GM21447 (cell line): Measurements from ENCODE around the gene GRB14.
"Not testable (repeated sequence)": the region's sequence is repeated elsewhere in the genome, so short reads cannot be mapped to it uniquely, and the experiment has no call there.

Experiments
- ATAC-seq: cut with Tn5 transposase; IDR thresholded peaks from one replicate; pipeline ENCODE4 v1.9.1; 2021; ENCODE audit not compliant: unreplicated experiment

Gene GRB14

DNA sequence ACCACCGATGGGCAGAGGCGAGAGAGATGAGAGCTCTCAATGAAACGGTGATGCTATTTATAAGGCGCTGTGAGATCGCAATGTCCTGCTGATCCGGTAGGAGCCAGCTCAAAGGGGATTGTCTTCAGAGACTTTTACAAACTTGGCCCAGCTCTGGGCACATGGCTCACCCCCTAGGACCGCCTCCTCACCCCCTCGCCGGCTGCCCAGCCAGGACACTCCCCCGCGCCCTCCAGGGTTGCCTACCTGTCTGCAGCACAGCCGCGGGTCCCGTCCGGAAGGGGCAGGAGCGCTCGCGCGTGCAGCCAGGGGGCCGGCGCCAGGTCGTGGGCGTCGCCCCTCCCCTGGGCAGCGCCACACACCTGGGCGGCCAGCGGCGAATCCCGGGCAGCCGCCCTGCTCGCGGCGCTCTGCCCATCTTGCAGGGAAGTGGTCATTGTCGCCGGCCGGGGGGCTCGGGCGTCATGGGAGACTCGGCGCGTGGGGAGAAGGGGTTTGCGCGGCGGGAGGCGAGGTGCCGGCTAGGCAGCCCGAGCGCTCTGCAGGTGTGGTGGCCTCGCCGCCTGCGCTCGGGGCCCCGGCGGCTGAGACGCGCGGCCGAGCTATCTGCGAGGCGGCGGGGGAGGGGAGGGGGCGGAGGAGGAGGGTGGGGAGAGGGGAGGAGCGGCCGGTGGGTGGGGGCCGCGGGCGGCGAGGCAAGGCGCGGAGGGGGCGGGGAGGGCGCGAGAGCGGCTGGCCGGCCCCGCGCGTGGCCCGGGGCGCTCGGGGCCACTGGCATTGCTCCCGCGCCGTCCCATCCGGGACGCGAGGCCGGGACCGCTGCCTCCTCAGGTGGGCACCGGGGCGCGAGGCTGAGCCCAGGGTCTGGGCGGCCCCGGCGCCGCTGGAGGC lies at the start of gene GRB14:
Gene GRB14 (minus strand): TSS at position 610 of the 891 bp plus-strand sequence. CDS start 173 bp downstream, at position 437.
- no peak for ATAC-seq

DNA sequence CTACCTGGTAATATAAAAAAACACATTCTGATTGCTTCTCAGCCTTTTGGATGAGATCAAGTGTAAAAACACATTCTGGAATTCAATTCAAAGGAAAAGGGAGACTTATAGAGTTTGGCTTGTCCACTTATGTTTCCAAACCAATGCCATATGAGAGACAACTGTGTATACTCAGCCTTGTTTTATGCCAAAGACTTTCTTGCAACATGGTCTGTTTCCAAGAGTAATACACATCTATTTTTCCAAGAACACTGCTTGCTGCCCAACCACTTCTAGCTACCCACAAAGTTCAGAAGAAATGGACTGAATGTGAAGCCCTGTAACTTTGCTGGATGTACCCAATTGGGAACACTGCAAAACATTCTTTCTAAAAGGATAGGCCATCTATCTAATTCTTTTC lies 48.0 kb upstream of the GRB14 start:
- no peak for ATAC-seq

DNA sequence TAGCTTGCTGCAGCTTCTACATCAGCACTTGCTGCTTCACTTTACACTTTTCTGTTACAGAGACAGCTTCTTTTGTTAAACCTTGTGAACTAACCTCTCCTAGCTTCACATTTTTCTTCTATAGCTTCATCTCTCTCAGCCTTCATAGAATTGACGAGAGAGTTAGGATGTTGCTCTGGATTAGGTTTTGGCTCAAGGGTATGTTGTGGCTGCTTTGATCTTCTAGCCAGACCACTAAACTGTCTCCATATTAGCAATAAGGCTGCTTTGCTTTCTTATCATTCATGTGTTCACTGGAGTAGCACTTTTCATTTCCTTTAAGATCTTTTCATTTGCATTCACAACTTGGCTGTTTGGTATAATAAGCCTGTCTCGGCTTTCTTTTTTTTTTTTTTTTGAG lies 46.3 kb upstream of the GRB14 start:
- no peak for ATAC-seq

DNA sequence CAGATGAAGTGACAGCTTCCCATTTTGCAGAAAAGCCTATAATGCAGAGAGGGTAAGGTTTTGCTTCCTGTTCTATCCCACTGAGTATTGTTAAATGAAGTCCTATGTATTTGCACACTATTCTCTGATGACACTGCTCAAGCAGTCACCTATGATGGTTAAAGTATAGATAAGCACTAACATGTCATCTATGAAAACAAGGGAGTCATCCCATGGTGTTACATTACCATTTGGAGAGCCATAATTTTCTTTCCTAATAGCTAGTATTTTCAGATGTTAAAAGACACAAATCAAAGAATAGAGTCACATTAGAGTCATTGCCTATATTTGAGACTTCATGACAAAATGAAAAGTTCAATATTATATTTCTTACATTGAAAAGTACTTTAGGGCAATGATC lies 42.8 kb upstream of the GRB14 start:
- no peak for ATAC-seq

DNA sequence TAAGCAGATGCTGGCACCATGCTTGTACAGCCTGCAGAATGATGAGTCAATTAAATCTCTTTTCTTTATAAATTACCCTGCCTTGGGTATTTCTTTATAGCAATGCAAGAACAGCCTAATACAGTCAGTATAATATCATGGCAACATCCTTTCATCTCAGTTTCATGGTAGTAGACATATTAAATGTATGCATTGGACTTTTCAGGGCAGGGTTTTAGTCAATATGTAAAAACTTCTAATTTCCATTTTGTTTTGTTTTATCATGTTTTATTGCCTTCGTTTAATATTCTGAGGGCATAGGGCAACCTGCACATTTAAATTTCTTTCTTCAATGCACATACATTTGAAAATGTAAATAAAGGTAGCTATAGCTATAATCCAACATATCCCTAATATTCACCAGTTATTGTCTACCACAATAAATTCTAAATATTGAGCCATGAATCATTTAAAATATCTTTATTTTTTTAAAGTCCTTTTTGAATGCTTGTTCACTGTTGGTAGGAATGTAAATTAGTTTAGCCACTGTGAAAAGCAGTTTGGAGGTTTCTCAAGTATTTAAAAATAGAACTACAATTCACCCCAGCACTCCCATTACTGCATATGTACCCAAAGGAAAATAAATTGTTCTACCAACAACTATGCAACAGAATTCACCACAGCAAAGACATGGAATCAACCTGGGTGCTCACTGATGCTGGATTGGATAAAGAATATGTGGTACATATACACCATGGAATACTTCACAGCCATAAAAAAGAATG lies 41.8 kb upstream of the GRB14 start:
- no peak for ATAC-seq

DNA sequence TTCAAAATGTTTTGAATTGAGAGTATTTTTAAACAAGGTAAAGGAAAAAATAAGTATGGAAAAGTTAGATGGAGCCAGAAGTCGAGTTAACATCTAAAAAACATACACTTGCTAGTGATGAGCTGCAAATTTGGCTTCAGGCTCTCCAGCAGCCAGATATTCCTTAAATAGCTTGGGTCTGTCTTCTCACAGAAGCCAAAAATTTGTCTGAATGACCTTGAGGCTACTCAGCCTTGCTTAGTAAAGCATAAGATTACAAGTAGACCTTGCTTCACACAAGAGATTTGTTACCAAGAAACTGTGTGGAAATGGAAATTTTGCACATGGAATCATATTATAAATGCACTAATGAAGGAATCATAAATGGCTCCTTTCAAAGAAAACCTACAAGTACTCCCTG lies 40.8 kb upstream of the GRB14 start:
- no peak for ATAC-seq

DNA sequence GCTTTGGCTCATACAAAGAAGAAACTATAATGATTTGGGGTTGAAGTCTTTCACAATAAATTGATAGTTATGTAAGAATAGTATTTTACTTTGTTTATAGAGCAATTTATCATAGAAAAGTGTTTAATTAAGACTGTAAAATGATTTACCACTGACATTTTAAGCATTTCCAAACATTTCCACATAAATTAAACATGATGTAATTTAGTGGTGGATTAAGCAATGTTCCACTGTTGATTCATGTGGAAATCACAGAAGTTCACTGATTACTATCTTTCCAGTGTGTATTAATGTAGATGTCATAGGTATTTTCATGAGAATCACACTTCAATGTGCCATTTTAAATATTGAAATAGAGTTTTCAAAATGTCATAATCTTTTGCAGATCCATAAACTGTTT lies 40.1 kb upstream of the GRB14 start:
- no peak for ATAC-seq

DNA sequence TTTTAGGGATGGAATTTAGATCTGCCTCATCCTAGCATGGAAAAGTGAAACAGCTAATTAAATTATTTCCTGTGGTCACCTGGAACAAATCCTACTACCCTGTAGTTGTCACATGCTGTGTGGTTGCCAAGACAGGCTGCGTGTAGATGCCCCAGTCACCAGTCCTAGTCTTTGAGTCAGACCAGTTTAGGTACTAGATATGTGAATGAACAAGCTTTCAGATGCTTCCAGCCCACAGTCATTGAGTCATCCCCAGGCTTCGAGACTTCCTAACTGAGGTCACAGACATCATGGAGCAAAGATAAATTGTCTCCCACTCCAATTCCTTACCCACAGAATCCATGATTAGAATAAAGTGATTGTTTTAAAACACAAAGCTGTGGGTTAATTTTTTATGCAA lies 35.8 kb upstream of the GRB14 start:
- no peak for ATAC-seq

DNA sequence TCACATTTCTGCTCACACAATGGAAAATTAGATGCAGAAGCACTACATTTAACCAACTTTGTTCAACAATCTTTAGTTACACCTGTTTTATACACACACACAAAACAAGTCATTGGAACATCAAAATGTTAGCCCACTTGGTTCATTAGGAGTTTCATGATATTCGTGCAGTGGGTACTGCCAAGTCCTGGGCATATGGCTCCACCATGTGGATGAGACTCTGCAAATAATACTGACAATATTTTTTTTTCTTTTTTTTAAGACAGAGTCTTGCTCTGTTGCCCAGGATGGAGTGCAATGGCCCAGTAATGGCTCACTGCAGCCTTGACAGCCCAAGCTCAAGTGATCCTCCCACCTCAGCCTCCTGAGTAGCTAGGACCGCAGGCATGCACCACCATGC lies 34.5 kb upstream of the GRB14 start:
- no peak for ATAC-seq

DNA sequence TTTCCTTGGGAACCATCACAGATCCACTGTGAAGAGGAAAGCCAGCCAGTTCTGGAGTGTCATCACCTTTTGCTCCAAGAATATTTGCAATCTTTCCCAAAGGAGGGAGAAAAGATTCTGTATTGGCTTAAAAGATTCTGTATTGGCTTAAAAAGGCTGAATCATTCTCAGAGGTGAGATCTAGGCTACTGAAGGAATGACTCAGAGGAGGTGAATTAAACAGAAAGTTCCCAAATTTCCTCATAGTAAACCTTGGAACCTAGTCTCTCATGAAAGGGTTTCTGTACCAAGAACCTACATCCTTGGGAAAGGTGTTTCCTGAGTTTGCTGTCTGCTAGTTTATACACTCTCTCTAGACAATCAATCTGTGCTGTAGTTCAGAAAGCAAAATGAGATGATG lies 34.1 kb upstream of the GRB14 start:
- no peak for ATAC-seq

DNA sequence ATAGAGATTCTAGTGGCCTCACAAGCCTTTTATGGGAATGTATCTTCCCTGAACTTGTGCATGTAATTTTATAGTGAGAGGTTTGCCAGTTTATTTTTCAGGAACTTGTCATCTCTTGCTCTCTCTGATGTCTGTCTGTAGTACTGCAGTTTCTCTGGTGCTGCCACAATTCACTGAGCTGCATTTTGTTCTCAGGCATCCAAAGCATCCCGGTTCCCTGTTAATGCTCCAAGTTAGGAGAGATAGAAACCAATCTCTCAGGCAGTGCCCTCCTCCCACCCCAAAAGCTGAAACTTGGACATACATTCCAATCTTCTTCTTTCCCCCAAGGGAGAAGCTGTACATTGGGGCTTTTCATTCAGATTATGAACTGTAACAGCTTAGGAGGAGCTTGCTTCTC lies 30.1 kb upstream of the GRB14 start:
- ATAC-seq: no peak

DNA sequence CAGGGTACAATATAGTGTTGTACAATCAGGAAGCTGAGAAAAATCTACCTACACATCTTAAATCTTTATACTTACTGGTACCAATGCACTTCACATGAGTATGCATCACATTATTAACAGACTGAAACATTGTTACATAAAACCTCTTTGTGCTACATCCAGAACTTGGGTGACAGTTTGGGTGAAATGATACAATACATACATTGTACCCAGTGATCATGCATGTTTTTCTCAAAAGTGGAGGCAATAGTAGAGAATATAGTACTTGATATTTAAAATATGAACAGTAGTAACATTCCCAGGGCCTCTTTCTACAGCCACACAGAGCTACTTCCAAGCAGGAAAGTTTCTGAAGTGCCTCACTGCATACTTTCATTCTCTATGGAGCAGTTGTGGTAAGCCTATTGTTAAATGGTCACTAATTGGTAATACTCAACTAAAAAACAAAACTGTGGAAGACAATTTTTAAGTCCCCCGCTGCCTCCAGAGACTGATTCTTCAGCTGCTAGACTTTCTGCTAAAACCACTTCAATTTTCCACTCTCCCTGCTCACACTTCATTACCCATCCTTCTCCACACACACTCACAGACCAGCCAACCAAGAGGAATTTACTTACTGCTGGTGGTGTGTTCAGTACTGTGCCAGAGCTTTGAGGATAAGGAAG lies 22.9 kb upstream of the GRB14 start:
- no peak for ATAC-seq

DNA sequence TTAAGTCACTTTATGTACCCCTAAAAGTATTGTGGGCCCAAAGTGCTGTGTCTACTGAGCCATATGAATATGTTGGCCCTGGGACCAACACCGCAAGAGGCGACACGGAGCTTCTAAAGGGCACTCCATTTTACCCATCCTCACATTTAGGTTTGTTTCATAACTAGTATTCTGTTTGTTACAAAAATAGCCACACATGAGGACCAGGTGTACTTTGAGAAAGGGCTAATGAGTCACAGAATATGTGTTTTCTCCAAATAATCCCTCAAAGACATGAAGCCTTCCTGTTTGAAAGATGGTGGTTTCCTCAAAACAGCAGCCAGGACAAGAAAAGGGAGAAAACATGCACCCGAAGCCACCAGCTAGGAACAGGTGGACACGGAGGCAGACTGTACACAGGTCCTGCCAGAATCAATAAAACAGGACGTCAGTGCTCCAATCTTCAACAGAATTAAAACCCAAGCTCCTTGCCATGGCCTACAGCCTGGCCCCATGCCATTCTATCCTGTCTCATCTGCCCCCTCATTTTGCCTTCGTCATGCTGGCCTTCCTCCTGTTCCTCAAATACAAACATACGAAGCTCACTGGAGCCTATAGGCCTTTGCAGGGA lies 21.8 kb upstream of the GRB14 start:
- ATAC-seq: no peak

DNA sequence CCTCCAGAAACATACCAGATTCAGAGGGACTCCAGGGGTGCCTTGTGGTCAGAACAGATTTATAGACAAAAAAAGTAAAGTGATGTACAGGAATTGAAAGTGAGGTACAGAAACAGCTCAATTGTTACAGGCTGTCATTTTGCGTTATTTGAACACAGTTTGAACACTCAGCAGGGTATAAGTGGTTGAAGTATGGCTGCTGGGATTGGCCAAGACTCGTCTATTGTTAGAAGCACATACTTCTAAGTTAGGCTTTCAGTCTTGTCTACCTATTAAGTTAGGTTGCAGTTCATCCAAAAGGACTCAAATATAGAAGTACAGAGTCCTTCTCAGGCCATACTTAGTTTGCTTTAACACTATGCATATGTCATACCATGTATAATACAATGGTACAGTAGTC lies 21.0 kb upstream of the GRB14 start:
- ATAC-seq: no peak

DNA sequence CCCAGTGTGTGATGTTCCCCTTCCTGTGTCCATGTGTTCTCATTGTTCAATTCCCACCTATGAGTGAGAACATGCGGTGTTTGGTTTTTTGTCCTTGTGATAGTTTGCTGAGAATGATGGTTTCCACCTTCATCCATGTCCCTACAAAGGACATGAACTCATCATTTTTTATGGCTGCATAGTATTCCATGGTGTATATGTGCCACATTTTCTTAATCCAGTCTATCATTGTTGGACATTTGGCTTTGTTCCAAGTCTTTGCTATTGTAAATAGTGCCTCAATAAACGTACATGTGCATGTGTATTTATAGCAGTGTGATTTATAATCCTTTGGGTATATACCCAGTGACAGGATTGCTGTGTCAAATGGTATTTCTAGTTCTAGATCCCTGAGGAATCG lies 7.0 kb upstream of the GRB14 start:
- not testable (repeated sequence) for ATAC-seq

DNA sequence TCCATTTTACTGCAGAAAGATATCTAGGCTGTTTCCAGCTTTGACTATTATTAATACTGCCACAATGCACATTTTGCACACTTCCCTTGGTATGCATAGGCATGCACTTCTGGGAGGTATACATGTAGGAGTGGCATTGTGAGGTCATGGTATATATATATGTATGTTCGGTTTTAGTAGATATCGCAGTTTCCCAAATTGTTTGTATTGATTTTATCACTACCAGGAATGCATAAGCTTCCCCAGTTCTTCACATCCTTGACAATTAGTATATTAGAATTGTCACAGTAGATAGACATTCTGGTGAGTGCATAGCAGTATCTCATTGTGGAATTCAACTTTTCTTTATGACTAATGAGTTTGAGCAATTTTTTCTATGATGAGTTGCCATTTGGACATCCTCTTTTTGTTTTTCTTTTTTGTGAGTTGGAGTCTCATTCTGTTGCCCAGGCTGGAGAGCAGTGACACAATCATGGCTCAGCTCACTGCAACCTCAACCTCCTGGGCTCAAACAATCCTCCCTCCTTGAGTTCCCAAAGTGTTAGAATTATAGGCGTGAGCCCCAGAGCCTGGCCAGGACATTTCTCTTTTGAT lies 4.2 kb upstream of the GRB14 start:
- ATAC-seq: no peak

DNA sequence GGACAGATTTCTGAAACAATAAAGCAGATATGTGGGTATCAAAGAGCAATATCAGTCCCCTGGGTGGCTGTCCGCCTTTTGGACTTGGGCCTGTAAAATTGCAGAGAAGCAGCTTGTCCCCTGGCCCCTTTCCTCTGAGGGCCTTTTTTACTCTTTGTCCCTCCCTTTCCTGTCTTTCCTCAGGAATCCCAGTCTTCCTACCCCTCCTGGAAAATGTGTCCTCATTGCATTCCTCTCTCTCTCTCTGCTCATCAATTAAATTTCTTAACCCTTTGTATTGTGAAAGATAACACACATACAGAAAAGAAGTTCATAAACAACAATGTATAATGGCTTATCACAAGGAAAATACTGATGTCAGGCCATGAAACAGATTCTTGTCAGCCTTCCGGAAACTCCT lies 3.0 kb upstream of the GRB14 start:
- no peak for ATAC-seq

DNA sequence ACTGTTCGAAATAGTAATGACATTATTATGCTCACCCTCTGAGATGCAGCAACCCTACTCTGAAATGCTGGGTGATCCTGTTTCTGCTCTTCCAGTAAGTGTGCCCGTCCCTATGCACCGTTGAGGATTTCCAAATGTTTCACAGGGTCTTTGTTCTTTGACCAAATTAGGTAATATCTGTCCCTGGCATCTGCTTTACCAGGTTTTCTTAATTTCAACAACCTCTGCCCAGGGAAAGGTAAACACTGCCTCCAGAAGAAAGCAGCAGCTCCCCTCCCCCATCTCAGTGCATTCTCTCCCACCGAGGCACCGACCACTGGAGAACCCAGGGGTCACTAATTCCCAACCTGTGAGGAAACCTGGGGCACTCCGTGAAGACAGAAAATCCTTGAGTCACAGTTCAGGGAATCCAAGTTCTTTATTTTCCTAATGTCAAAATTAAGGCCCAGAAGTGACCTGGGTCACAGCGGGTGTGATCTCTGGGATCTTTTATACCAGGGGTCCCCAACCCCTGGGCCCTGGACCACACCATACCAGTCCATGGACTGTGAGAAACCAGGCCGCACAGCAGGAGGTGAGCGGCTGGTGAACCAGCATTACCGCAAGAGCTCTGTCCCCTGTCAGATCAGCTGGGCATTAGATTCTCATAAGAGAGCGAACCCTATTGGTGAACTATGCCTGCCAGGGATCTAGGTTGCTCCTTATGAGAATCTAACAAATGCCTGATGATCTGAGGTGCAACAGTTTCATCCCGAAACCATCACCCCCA lies 1.2 kb upstream of the GRB14 start:
- no peak for ATAC-seq

DNA sequence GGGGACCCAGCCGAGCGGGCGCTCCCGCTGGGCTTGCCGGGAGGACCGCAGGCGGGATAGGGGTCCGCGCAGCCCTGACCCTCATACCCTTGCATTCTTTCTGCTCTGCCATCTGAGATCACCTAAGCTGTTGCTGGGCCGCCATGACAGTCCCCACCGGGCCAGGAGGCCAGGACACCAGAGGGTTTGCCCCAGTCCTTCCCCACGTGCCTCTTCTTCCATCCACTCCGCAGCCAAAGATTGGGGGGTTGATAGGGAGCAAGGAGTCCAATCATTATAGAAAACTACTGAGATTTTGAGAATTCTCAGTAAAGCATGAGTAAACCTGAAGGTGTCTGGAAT lies 453 bp upstream of the GRB14 start:
- no peak for ATAC-seq

DNA sequence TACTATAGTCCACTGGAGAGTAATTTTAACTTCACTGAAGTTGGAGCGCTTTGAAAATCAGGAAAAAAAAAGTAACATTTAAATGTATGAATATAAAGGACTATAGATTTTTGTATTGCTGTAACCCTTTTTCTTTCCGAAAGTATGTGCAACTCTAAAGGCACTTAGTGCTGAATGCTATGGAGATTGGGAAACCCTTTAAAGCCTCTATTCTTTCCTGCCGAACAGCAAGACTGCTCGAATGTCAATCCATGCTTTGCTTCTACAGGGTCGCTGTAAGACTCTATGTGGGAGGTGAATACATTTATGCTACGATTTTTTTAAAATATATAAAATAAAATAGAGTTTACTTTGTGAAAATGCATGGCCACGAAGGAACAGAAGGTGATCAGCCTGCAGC lies 825 bp downstream of the GRB14 start:
- ATAC-seq: no peak
